Cardiac muscle cell (in vitro differentiated cells and primary cell): ENCODE measurements around the gene BLVRA. TPM values are rescaled to one million over a fixed set of nuclear protein-coding genes. Genes with fewer than 3 reads are reported as not detected.
"Not testable (repeated sequence)": the region's sequence is repeated elsewhere in the genome, so short reads cannot be mapped to it uniquely, and the experiment has no call there.

Experiments used
- DNase-seq, 2 donors: peaks; one replicate each; pipeline versions ENCODE4 v3.0.0 to v3.0.0-alpha.2; 2010 to 2017; ENCODE audit warnings: low read depth in 1 of 2, low spot score in 1 of 2
- H3K27ac ChIP-seq: fragments of 200-600 bp; sonication (generic); 2 replicates; pipeline ENCODE4 v1.5.1; 2016
- H3K27me3 ChIP-seq: fragments of 200-600 bp; sonication (generic); 2 replicates; pipeline ENCODE4 v1.6.0; 2016; ENCODE audit warnings: control low read depth
- H3K36me3 ChIP-seq: fragments of 200-600 bp; sonication (generic); 2 replicates; pipeline ENCODE4 v1.5.1; 2016; ENCODE audit warnings: control low read depth
- H3K4me1 ChIP-seq: fragments of 200-600 bp; sonication (generic); 2 replicates; pipeline ENCODE4 v1.8.1; 2017; ENCODE audit warnings: low read depth, mild to moderate bottlenecking, mixed run types
- H3K4me3 ChIP-seq: fragments of 200-600 bp; sonication (generic); 2 replicates; pipeline ENCODE4 v1.5.1; 2016; ENCODE audit warnings: mild to moderate bottlenecking
- H3K9me3 ChIP-seq: fragments of 200-600 bp; sonication (generic); 2 replicates; pipeline ENCODE4 v1.5.1; 2017; ENCODE audit warnings: low read depth, mild to moderate bottlenecking, control low read depth
- CTCF ChIP-seq: IDR thresholded peaks from 2 replicates; pipeline ENCODE4 v1.5.1; 2012; ENCODE audit warnings: low read depth, mild to moderate bottlenecking, low read length
- polyA plus RNA-seq: library from polyadenylated mRNA; unstranded; fragments of >200 nt; fragmentation: Nextera tagmentation; extraction: Ambion mirVana; gene quantifications from 2 replicates; pipeline ENCODE4 v1.2.1, GENCODE V29; 2016
- total RNA-seq: library from RNA; depleted of rRNA; stranded (reverse); fragments of >200 nt; gene quantifications from 2 replicates; pipeline ENCODE4 v1.2.3, GENCODE V29; 2016

BLVRA gene
- total and polyA plus RNA-seq, 2 experiments from 2014 or later: 34.0 to 84.4 TPM

- Histone ChIP-seq H3K27ac (no peak overlapping the region), H3K4me1 (no peaks in the 10 kb centered on the region), H3K36me3 (no peaks in the 10 kb centered on the region), H3K27me3 (no peaks in the 10 kb centered on the region), H3K9me3 (no peaks in the 10 kb centered on the region), H3K4me3 (no peak overlapping the region)
- no peak for TF ChIP-seq CTCF
- DNase-seq: no peak
Measured at GRCh38 chr7:43823941-43824340, 65.5 kb downstream of the BLVRA start.

GRCh38 chr7:43824513-43824912 lies 66.0 kb downstream of the BLVRA start:
- DNase-seq, H3K36me3 ChIP-seq, H3K27me3 ChIP-seq, H3K4me3 ChIP-seq, H3K9me3 ChIP-seq, H3K27ac ChIP-seq, H3K4me1 ChIP-seq: not testable (repeated sequence)

- Histone ChIP-seq H3K27me3 (no peaks in the 10 kb centered on the region), H3K4me3 (no peak overlapping the region), H3K4me1 (no peaks in the 10 kb centered on the region), H3K9me3 (no peaks in the 10 kb centered on the region), H3K36me3 (no peaks in the 10 kb centered on the region), H3K27ac (no peak overlapping the region)
- TF ChIP-seq CTCF: no peak
- peak in 1 of 2 donors; percentile 12 for DNase-seq
Measured at GRCh38 chr7:43824963-43825362, 66.5 kb downstream of the BLVRA start.

- Histone ChIP-seq H3K9me3 (no peaks in the 10 kb centered on the region), H3K27ac (no peak overlapping the region)
Measured at GRCh38 chr7:43825391-43825808, 66.9 kb downstream of the BLVRA start.

GRCh38 chr7:43830917-43831316 lies 72.4 kb downstream of the BLVRA start:
- not testable (repeated sequence) for H3K27ac ChIP-seq, H3K9me3 ChIP-seq, H3K4me3 ChIP-seq, H3K36me3 ChIP-seq, H3K4me1 ChIP-seq, DNase-seq, H3K27me3 ChIP-seq

More at GRCh38 chr7:43825391-43825808, 66.9 kb downstream of the BLVRA start:
- no peak for DNase-seq
- Histone ChIP-seq H3K4me1 (no peaks in the 10 kb centered on the region), H3K4me3 (no peak overlapping the region), H3K27me3 (no peaks in the 10 kb centered on the region), H3K36me3 (no peaks in the 10 kb centered on the region)
- TF ChIP-seq CTCF: no peak

GRCh38 chr7:43834463-43835251 lies 76.2 kb downstream of the BLVRA start:
- no peaks in the 10 kb centered on the region for H3K27me3 ChIP-seq
- H3K4me1 ChIP-seq: no peaks in the 10 kb centered on the region
- no peaks in the 10 kb centered on the region for H3K36me3 ChIP-seq
- TF ChIP-seq CTCF: no peak
- DNase-seq: peak in 1 of 2 donors; percentile 7
- no peaks in the 10 kb centered on the region for H3K9me3 ChIP-seq
- no peak overlapping the region for H3K4me3 ChIP-seq
- no peak overlapping the region for H3K27ac ChIP-seq
